CMK (cell line): ENCODE results near the gene HEXB.
"Not testable (repeated sequence)": the region's sequence is repeated elsewhere in the genome, so short reads cannot be mapped to it uniquely, and the experiment has no call there.

ENCODE experiments used
- DNase-seq: peaks from one replicate; pipeline ENCODE4 v3.0.0-alpha.2; 2010; ENCODE audit warnings: low read depth

Gene HEXB

DNA sequence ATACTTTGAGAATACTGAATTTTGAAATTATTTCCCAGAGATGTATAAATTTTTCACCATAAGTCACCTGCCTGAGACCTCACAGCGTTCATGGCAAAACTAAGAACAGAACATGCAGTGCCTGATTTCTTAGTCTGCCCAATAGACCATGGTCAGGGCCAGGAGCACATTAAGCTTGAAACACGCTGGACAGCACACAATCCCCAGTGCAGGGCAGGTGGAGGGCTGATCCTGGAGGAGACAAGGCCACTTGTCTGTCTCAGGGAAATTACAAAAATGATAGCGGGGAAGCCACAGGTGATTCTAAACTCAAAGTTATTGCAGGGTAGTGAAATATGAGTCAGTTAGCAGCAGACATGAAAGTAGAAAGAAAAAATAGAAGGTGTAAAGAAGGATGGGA lies 25.9 kb upstream of the HEXB start:
- no peak for DNase-seq

DNA sequence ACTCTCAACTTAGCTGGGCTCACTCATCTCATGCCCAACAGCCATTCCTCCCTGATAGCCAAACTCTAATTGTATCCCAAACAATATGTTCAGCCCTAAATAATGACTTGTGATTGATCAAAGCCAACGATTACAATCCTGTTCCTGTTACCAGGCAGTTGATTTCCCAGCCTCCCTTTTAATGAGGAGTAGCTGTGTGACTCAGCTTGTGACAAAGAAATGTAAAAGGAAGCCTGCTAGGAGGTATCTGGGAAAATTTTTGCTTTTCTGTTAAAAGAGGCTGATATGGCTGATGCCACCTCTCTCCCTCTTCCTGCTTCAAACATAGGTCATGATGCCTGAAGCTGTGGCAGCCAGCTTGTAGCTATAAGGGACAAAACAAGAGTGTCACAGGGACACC lies 24.9 kb upstream of the HEXB start:
- DNase-seq = no peak

- DNase-seq = no peak
Measured at GRCh38 chr5:74660873-74661272, 24.2 kb upstream of the HEXB start.

- DNase-seq = no peak
Measured at GRCh38 chr5:74664551-74664950, 20.5 kb upstream of the HEXB start.

DNA sequence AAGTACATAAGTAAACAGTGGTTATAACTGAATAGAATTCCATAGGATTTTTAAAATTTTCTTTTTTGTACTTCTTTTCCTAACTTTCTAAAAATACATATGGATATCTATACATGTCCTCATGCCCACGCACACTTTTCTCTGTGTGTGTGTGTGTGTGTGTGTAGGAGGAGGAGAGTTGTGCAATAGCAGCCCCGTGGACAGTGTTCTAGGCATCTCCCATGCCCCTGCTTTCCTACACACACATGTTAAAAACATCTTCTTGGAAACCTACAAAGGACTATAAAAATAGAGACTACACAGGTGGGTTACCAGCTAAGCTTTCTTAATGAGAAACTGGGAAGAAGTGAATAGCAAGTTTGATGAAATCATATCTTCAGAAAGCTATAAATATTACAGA lies 19.8 kb upstream of the HEXB start:
- DNase-seq = no peak

GRCh38 chr5:74665816-74666215 lies 19.2 kb upstream of the HEXB start:
- DNase-seq = no peak

- DNase-seq = no peak
Measured at GRCh38 chr5:74667396-74667795, 17.6 kb upstream of the HEXB start.

DNA sequence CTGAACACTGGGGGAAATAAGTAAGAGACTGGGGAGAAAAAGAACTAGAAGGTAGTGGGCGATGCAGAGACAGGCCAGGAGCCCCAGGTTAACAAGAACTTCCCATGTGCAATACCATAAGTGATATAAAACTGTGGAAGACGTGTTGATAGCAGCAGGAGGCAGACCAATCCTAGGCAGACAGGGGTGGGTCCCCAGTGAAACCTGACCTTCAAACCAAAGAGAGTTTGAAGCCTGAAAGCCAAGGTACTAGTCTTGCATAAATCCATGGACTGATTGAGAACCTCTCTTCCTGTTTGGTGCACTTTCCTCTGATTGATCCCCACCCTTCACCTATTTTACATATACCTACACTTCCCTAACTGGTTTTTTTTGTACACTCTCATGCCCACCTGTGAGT lies 15.2 kb upstream of the HEXB start:
- DNase-seq = no peak

DNA sequence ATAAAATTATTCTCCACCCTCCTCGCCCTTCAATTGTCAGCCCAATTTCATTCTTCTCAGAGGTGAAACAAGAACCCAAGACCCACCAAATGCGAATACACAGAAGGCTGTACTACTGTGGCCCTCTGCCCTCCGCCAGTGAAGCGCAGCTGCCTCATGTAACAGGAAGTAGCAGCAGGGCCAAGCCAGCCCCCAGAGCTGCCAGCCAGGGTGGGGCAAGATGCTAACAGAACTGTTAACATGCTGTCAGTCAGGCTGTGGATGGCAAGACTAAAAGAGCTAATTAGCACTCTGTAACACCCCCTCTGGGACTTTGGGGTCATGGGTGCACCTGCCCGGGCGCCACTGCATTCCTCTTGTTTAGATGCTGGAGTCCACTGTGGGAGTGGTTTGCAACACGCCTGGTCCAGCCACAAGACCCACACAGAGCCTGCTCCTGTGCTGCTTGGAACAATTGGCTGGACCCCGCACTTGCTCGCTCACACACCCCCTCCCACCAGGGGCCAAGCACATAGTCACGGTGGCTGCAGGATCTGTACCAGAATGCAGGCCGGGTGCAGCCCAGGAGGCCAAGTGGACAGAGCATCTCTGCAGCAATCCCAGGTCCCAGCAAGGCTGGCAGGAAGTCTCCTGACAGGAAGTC lies 14.5 kb upstream of the HEXB start:
- DNase-seq = no peak

DNA sequence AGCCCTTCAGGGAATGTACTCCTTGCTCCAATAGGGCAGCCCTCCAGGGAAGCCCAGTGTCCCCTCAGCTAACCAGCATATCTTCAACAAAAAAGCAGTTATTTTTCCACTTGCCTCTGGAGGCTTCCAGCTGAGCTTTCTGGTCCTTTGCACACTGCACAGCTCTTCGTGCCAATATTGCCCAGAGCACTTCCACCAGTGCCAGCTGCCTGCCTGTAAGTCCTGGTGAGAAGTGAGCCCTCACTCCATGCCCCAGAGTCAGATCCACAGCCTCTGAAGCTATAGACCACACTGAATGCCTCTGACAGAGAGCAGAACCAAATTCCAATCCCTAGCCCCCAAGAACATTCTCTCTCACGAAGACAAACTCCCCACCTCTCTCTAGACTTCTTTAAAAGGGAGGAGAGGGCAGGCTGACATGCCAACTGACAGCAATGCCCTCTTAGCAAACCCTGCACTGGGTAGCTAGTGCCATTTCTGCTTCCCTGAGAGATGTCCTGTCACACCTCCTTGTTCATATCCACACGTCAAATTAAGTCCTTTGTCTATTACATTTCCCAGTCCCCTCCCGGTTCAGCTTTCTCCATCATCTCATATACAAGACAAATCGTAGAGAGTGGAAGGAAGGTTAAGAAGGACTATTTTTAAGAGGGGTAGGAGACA lies 12.7 kb upstream of the HEXB start:
- DNase-seq = no peak

GRCh38 chr5:74673011-74673790 lies 11.8 kb upstream of the HEXB start:
- DNase-seq = no peak

- not testable (repeated sequence) for DNase-seq
Measured at GRCh38 chr5:74676466-74676865, 8.6 kb upstream of the HEXB start.

- not testable (repeated sequence) for DNase-seq
Measured at GRCh38 chr5:74678123-74678522, 6.9 kb upstream of the HEXB start.

DNA sequence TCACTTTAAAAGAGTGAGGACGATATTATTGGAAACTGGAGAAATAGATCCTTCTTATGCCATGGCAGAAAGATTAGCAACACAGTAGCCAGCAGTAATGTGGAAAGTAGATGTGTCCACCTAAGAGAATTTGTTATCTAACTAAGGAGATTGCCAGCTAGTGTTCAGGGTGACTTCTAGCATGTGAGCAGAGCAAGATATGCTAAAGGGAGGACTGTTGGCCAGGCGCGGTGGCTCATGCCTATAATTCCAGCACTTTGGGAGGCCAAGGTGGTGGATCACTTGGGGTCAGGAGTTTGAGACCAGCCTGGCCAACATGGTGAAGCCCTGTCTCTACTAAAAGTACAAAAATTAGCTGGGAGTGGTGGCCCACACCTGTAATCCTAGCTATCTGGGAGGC lies 5.7 kb upstream of the HEXB start:
- not testable (repeated sequence) for DNase-seq

DNA sequence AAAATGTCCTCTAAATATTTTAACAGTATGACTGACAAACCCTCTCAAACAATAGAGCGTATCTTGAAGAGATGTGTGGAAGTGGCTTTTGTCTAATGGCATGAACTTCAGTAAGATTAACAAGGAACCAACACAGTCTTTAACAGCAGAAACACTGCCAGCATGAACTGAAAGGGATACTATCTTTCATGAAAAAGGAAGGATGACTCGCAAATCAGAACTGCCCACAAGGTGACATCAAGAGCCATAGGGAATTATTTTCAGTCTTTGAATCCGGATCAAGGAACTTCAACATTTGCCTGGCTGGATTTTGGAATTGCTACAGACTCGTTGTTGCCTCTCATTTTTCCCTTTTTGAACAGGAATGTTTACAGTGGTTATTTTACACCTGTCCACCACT lies 5.1 kb upstream of the HEXB start:
- no peak for DNase-seq

DNA sequence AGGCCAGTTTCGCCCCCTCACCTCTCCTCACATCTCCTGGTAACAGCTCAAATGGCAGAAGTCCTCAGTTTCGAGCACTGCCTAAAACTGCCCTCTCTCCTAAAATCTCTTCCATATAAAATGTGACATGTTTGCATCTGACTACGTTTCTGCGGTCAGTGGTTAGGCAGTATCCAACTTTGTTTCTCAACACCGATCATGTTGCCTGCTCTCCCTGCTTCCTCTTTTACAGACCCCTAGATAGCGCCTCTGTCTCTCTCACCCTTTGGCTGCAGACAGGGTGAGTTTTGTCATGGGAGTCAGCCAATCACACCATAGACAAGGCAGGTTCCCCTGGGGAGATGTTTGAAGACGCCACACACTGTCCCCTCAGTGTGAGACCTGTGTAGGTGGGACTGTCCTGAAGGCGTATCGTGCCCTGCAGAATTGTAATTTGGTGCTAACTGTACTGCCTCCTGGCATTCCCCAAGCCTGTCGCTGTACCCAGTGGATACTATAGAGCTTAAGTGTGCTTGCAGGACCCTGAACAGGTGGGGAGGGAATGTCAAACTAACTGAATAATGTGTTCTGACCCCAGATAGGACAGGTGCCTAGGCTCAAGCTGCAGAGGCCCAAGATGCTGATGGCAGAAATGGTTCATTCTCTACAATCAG lies 1.1 kb downstream of the HEXB start:
- DNase-seq = no peak

GRCh38 chr5:74686962-74687751 lies 2.1 kb downstream of the HEXB start:
- no peak for DNase-seq

DNA sequence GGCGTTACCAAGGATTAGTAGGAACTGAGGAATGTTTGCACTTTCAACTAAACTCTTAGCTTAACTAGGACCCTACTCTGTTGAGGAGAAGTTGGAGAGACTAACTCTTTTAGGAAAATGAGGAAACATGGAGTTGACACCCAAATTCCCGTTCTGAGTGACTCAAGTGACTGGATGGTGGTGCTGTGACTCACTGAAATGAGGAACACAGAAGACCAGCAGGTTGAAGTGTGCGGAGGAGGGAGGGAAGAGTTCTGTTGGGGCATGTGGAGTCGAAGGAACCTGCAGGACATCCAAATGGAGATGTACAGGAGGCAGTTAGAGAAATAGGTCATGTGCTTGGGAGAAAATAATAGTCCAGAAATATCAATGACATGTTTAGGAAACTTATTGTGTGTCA lies 8.2 kb downstream of the HEXB start:
- no peak for DNase-seq

DNA sequence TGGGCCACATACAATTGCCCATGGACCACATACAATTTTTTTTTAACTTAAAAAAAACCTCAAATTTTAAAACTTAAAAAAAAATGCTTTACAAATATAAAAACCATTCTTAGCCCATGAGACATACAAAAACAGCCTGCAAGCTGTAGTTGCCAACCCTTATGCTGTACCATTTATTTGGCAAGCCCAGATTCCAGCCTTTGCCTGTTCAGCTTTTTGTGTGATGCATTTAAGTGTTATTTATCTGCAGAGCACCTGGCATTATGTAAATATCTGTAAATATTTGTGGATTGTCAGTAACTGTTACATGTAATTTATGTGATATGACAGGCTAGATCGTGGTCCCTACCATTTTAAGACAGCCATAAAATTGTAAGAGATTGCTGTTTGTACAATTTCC lies 32.6 kb downstream of the HEXB start:
- no peak for DNase-seq

- DNase-seq = no peak
Measured at GRCh38 chr5:74722271-74722670, 37.2 kb downstream of the HEXB start.

DNA sequence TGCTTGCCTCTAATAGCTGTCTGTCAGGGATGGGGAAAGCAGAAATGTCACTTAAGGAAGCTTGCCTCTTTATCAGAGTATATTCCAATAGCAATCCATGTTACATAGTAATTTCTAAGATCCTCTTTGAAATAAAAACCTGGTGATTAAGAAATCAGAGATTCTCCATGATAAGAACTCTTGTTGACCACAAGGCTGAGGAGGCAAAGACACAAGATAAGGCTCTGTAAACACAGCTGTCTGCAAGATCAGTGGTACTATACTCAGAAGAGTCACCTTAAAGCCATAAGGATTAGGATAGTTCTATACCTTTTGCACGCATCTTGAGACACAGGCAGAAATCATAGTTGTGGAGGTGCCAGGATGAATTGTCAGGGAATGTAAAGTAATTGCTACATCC lies 40.3 kb downstream of the HEXB start:
- no peak for DNase-seq

- no peak for DNase-seq
Measured at GRCh38 chr5:74736759-74737158, 51.7 kb downstream of the HEXB start.
